T-helper 1 cell (primary cell): Measurements from ENCODE around the gene GFER.
"Not testable (repeated sequence)": the region's sequence is repeated elsewhere in the genome, so short reads cannot be mapped to it uniquely, and the experiment has no call there.

Experiments used
- DNase-seq, 5 donors: peaks; one replicate each; pipeline ENCODE4 v3.0.0-alpha.2; 2012 to 2020

Gene GFER

GRCh38 chr16:1957434-1958142 lies 26.4 kb upstream of the GFER start:
- not testable (repeated sequence) for DNase-seq

DNA sequence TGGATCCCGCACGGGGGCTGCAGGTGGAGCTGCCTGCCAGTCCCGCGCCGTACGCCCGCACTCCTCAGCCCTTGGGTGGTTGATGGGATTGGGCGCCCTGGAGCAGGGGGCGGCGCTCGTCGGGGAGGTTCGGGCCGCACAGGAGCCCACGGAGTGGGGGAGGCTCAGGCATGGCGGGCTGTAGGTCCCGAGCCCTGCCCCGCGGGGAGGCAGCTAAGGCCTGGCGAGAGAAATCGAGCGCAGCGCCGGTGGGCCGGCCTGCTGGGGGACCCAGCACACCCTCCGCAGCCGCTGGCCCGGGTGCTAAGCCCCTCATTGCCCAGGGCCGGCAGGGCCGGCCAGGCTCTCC lies 25.9 kb upstream of the GFER start:
- DNase-seq: not testable (repeated sequence)

DNA sequence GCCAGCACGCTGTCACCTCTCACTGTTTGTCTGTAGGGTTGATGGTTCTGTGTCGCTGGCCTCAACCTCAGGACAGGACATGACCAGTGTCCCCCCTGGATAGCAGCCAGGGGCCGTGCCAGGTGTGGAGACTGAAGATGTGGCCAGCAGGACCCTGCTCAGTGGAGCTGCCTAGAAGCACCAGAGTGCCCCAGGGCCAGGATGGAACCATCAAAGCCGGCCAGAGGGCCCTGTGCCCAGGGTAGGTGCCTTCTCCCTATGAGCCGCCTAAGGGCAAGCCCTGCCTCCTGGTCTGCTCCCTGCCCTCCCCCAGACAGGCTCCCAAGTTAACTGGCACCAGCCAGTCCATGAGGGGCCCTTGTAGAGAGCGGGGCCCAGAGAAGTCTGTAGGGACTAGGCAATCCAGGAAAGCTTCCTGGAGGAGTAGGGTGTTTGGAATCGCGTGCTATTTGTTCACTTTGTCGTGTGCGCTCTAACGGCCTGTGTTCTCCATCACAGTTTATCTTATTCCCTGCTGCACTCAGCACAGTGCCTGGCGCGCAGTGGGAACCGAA lies 25.2 kb upstream of the GFER start:
- no peak for DNase-seq

- DNase-seq: peak; percentile 77 to 89 (median 87)
These were observed 24.5 kb upstream of the GFER start, which contains the start of gene NDUFB10 for GRCh38 chr16:1959269-1960039. TSS of gene NDUFB10 (plus strand) at chr16:1959538. CDS start at chr16:1959625, 87 bp downstream.

DNA sequence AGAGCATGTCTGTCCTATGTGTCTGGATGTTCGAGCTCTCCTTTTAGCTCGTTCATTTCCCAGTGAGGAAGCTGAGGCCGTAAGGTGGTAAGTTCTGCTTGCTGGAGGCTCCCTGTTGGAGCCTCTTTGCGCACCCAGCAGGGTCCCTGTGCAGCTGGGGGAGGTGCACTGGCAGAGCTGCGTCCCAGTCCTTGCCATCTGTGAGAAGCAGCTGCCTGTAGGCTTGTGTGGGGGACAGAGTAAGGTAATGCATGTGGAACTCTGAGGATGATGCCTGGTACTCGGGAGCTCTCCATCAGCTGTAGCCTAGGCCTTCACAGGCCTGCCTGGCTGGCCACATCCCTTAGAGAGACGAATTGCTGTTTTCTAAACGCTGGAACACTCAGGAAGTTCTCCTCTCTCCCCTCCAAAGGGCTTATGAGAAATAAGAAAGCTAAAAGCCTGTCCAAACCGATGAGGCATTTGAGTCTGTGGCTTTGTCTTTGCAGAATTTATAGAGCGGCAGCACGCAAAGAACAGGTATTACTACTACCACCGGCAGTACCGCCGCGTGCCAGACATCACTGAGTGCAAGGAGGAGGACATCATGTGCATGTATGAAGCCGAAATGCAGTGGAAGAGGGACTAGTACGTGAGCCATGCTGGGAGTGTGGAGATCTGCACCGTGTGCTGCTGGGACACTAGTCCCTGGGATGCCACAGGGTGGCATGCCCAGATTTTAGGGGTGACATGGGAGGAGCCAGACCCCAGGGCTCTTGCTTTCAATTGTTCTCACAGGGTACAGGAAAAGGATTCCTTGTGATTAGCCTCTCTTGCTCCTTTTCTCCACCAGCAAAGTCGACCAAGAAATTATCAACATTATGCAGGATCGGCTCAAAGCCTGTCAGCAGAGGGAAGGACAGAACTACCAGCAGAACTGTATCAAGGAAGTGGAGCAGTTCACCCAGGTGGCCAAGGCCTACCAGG lies 23.0 kb upstream of the GFER start:
- DNase-seq: peak in 1 of 5 donors; percentile 42

- DNase-seq: peak in 1 of 5 donors; percentile 64
These were observed 22.3 kb upstream of the GFER start for GRCh38 chr16:1961651-1962067.

GRCh38 chr16:1962161-1963153 lies 21.5 kb upstream of the GFER start:
- DNase-seq: not testable (repeated sequence)

GRCh38 chr16:1963806-1964505 lies 20.0 kb upstream of the GFER start:
- DNase-seq: peak in 2 of 5 donors; percentile 35 to 58

- DNase-seq: peak; percentile 97 to 99 (median 99)
These were observed 19.2 kb upstream of the GFER start, which contains the start of gene RPS2 for GRCh38 chr16:1964506-1965395. TSS of gene RPS2 (minus strand) at chr16:1964826. CDS start at chr16:1964625, 201 bp downstream.

DNA sequence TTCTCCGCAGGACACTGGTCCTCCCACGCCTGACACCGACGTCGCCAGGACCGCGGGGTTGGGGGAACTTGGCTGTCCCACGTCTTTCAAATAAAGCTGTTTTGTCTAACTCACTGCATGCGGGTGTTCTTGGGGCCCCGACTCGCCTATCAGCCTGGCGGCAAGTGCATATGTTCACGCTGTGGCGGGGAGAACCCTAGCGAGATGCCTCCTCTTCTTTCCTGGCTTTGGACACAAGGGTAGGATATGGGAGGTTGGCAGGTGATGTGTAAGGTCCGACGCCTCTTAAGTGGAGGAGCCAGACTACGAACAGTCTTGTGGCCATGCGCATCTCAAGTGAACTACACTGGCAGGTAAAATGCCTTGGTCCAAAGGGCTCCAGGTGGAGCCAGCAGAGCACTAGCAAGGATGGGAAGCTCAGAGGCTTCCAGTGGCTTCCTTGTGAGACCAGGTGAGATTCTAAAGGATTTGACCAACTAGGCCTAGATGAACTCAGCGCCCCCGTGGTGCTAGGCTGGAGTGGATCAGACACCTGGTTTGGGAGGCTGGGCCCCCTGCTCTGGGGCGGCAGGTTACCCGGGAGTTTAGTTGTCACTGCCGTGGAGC lies 18.5 kb upstream of the GFER start:
- DNase-seq: no peak

DNA sequence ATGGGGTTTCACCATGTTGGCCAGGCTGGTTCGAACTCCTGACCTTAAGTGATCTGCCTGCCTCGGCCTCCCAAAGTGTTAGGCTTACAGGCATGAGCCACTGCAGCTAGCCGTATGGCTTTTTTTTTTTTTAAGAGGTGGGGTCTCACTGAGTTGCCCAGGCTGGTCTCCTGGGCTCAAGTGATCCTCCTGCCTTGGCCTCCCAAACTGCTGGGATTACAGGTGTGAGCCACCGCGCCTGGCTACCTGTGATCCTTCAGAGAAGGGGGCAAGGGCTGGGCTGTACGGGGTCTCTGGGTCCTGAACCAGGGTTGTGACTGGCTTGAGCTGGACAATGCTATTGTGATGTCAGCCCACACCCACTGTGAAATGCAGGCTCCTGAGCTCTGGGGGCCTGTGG lies 17.5 kb upstream of the GFER start, which contains the start of gene RNF151:
TSS of gene RNF151 (plus strand) at position 397 of the 400 bp plus-strand sequence. CDS start 26 bp downstream, outside the sequence.
- no peak for DNase-seq

DNA sequence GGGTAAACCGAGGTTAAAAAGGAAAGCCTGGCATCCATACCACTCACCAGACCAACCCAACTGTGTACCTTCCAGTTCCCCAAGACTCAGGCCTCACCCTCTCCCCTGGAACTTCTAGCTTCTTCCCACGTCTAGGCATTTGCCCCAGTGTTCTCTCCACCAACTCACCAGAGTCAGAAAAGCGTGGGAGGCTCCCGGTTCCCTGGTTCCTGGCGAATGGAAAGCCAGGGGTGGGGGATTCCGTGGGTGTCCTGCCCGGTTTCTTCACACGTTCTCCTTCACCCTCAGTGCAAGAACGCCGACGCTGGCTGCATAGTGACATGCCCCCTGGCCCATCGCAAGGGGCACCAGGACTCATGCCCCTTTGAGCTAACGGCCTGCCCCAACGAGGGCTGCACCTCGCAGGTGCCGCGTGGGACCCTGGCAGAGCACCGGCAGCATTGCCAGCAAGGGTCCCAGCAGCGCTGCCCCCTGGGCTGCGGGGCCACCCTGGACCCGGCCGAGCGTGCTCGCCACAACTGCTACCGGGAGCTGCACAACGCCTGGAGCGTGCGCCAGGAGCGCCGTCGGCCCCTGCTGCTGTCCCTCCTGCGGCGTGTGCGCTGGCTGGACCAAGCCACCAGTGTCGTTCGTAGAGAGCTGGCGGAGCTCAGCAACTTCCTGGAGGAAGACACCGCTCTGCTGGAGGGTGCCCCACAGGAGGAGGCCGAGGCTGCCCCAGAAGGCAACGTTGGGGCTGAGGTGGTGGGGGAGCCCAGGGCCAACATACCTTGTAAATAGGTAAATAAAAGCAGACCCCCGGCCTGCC lies 15.6 kb upstream of the GFER start:
- DNase-seq: no peak

- DNase-seq: peak; percentile 93 to 98 (median 94)
These were observed 12.1 kb upstream of the GFER start, which contains the start of gene TBL3 for GRCh38 chr16:1971796-1972489. TSS of gene TBL3 (plus strand) at chr16:1972053. CDS start at chr16:1972165, 112 bp downstream.

DNA sequence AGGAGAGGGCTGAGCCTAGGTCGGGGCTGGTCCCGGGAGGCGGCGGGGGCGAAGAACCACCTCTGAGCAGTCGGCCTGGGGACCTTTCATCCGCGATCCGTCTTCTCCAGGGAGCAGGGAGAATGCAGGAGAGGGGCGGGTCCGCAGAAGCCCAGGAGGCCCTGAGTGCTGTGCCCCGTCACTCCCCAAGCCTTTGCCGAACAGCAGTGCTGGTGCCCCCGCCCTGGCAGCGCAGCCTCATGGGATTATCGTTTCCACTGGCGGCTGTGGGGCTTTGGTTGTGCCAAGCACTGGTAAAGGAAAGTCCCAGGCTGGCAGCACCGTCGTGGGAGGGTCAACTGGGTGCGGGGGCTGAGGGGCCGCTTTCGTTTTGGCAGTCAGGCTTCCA lies 11.5 kb upstream of the GFER start:
- DNase-seq: no peak

DNA sequence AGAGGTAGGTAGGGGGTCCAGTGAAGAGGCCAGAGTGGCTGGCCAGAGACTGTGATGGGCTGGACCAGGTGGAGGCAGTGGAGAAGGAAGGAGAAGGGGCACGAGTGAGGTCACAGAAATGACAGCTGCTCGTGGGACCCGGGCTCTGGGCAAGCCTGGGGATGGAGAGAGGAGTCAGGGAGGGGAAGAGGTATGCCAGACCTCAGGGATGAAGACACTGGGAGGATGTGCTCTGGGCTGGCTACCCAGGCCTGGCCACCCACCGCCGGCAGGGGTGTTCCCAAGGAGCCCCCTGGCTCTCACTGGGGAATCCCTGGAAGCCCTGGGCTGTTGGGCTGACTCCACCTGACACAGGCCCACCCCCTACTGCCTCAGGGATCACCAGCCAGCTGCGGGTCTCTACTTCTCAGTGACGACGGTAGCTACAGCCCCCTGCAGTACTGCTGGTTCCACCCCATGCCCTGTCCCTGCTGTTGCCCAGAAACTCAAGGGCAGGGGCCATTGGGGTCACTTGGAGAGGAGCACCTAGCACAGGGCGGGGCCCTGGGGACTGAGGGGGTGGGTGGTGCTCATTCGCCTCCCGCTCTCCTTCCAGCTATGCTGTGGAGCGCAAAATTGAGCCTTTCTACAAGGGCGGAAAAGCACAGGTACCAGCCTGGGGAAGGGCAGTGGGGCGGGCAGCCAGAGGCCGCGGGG lies 10.4 kb upstream of the GFER start:
- no peak for DNase-seq
